Sigmoid colon (tissue), 7 donors: ENCODE data around the gene PFKFB2. TPM values are rescaled to one million over a fixed set of nuclear protein-coding genes. Genes with fewer than 3 reads are reported as not detected.

Experiments
- DNase-seq: peaks from one replicate; pipeline ENCODE4 v3.0.0-alpha.2; 2019
- H3K27ac ChIP-seq, 4 donors: fragments of 200-600 bp; sonication (generic); one replicate each; pipeline ENCODE4 v1.5.1; 2016 to 2019; ENCODE audit warnings: mild to moderate bottlenecking in 1 of 4
- H3K27me3 ChIP-seq, 3 donors: fragments of 200-600 bp; sonication (generic); one replicate each; pipeline ENCODE4 v1.5.1; 2019; ENCODE audit warnings: mild to moderate bottlenecking in 1 of 3
- H3K36me3 ChIP-seq, 4 donors: fragments of 200-600 bp; sonication (generic); one replicate each; pipeline ENCODE4 v1.5.1; 2016 to 2019
- H3K4me1 ChIP-seq, 4 donors: fragments of 200-600 bp; sonication (generic); one replicate each; pipeline ENCODE4 v1.5.1; 2017 to 2019
- H3K4me3 ChIP-seq, 4 donors: fragments of 200-600 bp; sonication (generic); one replicate each; pipeline ENCODE4 v1.5.1; 2017 to 2019; ENCODE audit warnings: mild to moderate bottlenecking in 2 of 4, moderate library complexity in 1 of 4
- H3K9me3 ChIP-seq, 4 donors: fragments of 200-600 bp in 3 of 4; sonication (generic) in 3 of 4; one replicate each; pipeline versions ENCODE4 v1.5.1 to v1.6.1; 2013 to 2019
- EP300 ChIP-seq, 4 donors: sonication (generic); formaldehyde crosslinking; IDR thresholded peaks; one replicate each; pipeline ENCODE4 v1.6.1; 2017; ENCODE audit warnings: antibody characterized with exemption in 4 of 4
- POLR2A ChIP-seq, 2 donors: fragments of 450-650 bp; IDR thresholded peaks; one replicate each; pipeline ENCODE4 v1.6.1; 2016; ENCODE audit warnings: antibody characterized with exemption in 2 of 2, mild to moderate bottlenecking in 2 of 2, moderate library complexity in 2 of 2
- POLR2AphosphoS5 ChIP-seq, 4 donors: sonication (generic); formaldehyde crosslinking; IDR thresholded peaks; one replicate each; pipeline ENCODE4 v1.6.1; 2017; ENCODE audit warnings: antibody characterized with exemption in 4 of 4
- WGBS, 2 donors: extraction: QIAGEN DNeasy Blood & Tissue Kit; methylation state at CpG; one replicate each; pipeline ENCODE4 v1.1.7; 2013; 5-methylcytosine and 5-hydroxymethylcytosine counted together
- intact Hi-C: fragments of 100-400 bp; cut with DNase I; formaldehyde crosslinking; loops from one replicate; pipeline ENCODE4 v1.15.1; 2023
- polyA plus RNA-seq, 3 donors: library from polyadenylated mRNA; stranded (reverse); fragments of 200-250 nt; gene quantifications; one replicate each; pipeline ENCODE4 v1.2.3, GENCODE V29; 2013
- total RNA-seq, 4 donors: library from RNA; depleted of rRNA; stranded (reverse); fragments of >200 nt; gene quantifications; one replicate each; pipeline ENCODE4 v1.1.0, GENCODE V29; 2016
- TF ChIP-seq, protein P1 (sequence below), 4 experiments: fragments of 450-650 bp in 3 of 4; fragments of 200-600 bp in 1 of 4; IDR thresholded peaks; one replicate each; pipeline ENCODE4 v1.5.1; 2016 to 2019; ENCODE audit warnings: antibody characterized with exemption in 4 of 4, mild to moderate bottlenecking in 3 of 4, moderate library complexity in 2 of 4
- donor health status: healthy with polysubstance abuse.
- donor health status: Bipolar disorder and iron deficiency.
- donor health status: healthy.

Gene PFKFB2
- total and polyA plus RNA-seq, 7 donors, result 5.0 to 24.9 (median 7.8) TPM

GRCh38 chr1:207088701-207089626 lies 35.9 kb downstream of the PFKFB2 start, which contains the start of gene C4BPB:
Gene C4BPB, plus strand, starts transcription at chr1:207088860. Its CDS starts 672 bp downstream, at chr1:207089532.
- intact Hi-C loops, result no loop called here
- no peak for TF ChIP-seq POLR2AphosphoS5 (IDR thresholded peaks at IDR 0.05)
- no peak for TF ChIP-seq EP300 (IDR thresholded peaks at IDR 0.05)
- TF ChIP-seq, protein P1, sequence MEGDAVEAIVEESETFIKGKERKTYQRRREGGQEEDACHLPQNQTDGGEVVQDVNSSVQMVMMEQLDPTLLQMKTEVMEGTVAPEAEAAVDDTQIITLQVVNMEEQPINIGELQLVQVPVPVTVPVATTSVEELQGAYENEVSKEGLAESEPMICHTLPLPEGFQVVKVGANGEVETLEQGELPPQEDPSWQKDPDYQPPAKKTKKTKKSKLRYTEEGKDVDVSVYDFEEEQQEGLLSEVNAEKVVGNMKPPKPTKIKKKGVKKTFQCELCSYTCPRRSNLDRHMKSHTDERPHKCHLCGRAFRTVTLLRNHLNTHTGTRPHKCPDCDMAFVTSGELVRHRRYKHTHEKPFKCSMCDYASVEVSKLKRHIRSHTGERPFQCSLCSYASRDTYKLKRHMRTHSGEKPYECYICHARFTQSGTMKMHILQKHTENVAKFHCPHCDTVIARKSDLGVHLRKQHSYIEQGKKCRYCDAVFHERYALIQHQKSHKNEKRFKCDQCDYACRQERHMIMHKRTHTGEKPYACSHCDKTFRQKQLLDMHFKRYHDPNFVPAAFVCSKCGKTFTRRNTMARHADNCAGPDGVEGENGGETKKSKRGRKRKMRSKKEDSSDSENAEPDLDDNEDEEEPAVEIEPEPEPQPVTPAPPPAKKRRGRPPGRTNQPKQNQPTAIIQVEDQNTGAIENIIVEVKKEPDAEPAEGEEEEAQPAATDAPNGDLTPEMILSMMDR (IDR thresholded peaks at IDR 0.05), result no peak
- TF ChIP-seq POLR2A (IDR thresholded peaks at IDR 0.05), result no peak
- no peaks in the 10 kb centered on the region for H3K4me1 ChIP-seq
- no peak within 1 kb of the TSS for H3K27ac ChIP-seq
- no peak for DNase-seq
- H3K27me3 ChIP-seq, result no peaks in the 10 kb centered on the region
- no peaks in the 10 kb centered on the region for H3K36me3 ChIP-seq
- no peaks in the 10 kb centered on the region for H3K9me3 ChIP-seq
- no peak within 1 kb of the TSS for H3K4me3 ChIP-seq
- 21 to 48% methylated on average over 9 of the region's 9 CpGs for WGBS, 2 donors

DNA sequence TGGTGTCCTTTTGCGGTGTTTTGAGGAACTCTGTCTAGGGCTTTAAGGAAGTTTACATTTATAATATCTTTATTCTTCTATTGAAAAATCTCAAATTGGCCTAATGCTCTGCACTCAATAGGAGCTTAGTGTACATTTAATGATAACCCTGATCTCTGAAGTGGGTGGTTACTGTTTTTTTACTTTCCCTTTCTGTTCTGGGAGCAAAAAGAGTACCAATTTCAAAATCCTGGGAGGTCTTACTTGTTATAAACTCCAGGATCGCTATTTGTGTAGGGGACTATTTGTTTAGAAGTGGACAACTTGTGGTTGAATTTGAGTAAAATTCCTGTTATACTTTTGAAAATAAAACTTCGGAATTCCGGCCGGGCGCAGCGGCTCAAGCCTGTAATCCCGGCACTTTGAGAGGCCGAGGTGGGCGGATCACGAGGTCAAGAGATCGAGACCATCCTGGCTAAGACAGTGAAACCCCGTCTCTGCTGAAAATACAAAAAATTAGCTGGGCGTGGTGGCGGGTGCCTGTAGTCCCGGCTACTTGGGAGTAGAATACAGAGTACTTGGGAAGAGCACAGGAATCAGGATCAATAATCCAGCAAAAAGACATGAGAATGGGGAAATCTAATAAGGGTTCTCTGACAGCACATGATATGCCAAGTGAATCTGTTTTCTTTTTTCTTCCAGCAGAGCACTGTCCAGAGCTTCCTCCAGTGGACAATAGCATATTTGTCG lies 36.7 kb downstream of the PFKFB2 start:
- Histone ChIP-seq H3K27ac (no peak overlapping the region), H3K9me3 (no peaks in the 10 kb centered on the region), H3K4me1 (no peaks in the 10 kb centered on the region), H3K4me3 (no peak overlapping the region), H3K27me3 (no peaks in the 10 kb centered on the region), H3K36me3 (no peaks in the 10 kb centered on the region)
- intact Hi-C loops, result no loop called here
- DNase-seq, result no peak
- no peak for TF ChIP-seq EP300 (IDR thresholded peaks at IDR 0.05)
- 81 to 88% methylated on average over 17 of the region's 17 CpGs for WGBS, 2 donors

GRCh38 chr1:207091200-207091908 lies 38.3 kb downstream of the PFKFB2 start:
- H3K4me3 ChIP-seq, result no peak overlapping the region
- no peak for TF ChIP-seq POLR2A (IDR thresholded peaks at IDR 0.05)
- no peaks in the 10 kb centered on the region for H3K27me3 ChIP-seq

GRCh38 chr1:207093944-207094343 lies 40.9 kb downstream of the PFKFB2 start:
- H3K27me3 ChIP-seq, result no peaks in the 10 kb centered on the region
- H3K36me3 ChIP-seq, result no peaks in the 10 kb centered on the region
- H3K4me3 ChIP-seq, result no peak overlapping the region
- no peaks in the 10 kb centered on the region for H3K9me3 ChIP-seq
- no peak overlapping the region for H3K27ac ChIP-seq
- 15 to 48% methylated on average over 2 of the region's 2 CpGs for WGBS, 2 donors
- intact Hi-C loops, result no loop called here
- DNase-seq, result no peak
- no peaks in the 10 kb centered on the region for H3K4me1 ChIP-seq
- no peak for TF ChIP-seq EP300 (IDR thresholded peaks at IDR 0.05)
- TF ChIP-seq, protein P1 (IDR thresholded peaks at IDR 0.05), result no peak
- no peak for TF ChIP-seq POLR2AphosphoS5 (IDR thresholded peaks at IDR 0.05)
- no peak for TF ChIP-seq POLR2A (IDR thresholded peaks at IDR 0.05)

More at GRCh38 chr1:207091200-207091908, 38.3 kb downstream of the PFKFB2 start:
- no peaks in the 10 kb centered on the region for H3K36me3 ChIP-seq
- H3K4me1 ChIP-seq, result no peaks in the 10 kb centered on the region
- no peaks in the 10 kb centered on the region for H3K9me3 ChIP-seq
- intact Hi-C loops, result no loop called here
- no peak for DNase-seq
- 80 to 83% methylated on average over 4 of the region's 4 CpGs for WGBS, 2 donors
- H3K27ac ChIP-seq, result no peak overlapping the region

DNA sequence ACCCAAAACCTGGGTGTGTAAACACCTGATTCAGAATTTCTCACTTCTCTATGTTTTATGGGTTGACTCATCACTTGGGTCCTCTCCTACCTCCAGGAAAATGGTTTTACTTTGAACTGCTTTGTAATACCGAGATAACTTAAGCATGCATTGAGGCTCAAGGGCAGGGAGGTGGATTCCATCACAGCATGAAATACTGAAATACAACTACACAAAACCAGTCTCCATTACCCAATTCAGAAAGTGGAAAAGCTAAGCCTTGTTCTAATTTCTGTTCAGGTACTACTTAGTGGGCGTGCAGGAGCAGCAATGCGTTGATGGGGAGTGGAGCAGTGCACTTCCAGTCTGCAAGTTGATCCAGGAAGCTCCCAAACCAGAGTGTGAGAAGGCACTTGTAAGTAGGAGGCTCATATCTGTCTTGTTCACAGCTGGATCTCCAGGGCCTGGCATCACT lies 44.8 kb downstream of the PFKFB2 start:
- TF ChIP-seq POLR2A (IDR thresholded peaks at IDR 0.05) (no peak), POLR2AphosphoS5 (IDR thresholded peaks at IDR 0.05) (no peak), EP300 (IDR thresholded peaks at IDR 0.05) (no peak)
- TF ChIP-seq, protein P1 (IDR thresholded peaks at IDR 0.05), result no peak
- no peaks in the 10 kb centered on the region for H3K4me1 ChIP-seq
- H3K36me3 ChIP-seq, result no peaks in the 10 kb centered on the region
- intact Hi-C loops, result no loop called here
- H3K9me3 ChIP-seq, result no peaks in the 10 kb centered on the region
- WGBS, 2 donors, result 77 to 81% methylated on average over 3 of the region's 3 CpGs
- no peak for DNase-seq
- no peak overlapping the region for H3K4me3 ChIP-seq
- no peaks in the 10 kb centered on the region for H3K27me3 ChIP-seq
- H3K27ac ChIP-seq, result no peak overlapping the region
